Osteoblast (primary cell): Measurements from ENCODE around the gene ANKH. TPM values are rescaled to one million over a fixed set of nuclear protein-coding genes. Genes with fewer than 3 reads are reported as not detected.

Source experiments
- DNase-seq: peaks from one replicate; pipeline ENCODE4 v3.0.0; 2011; ENCODE audit warnings: low spot score, mixed read lengths; ENCODE audit not compliant: insufficient read length; ENCODE audit errors: missing footprints
- H2AFZ ChIP-seq: 2 replicates; pipeline ENCODE4 v1.6.0; 2011; ENCODE audit warnings: mild to moderate bottlenecking, low read length
- H3K27ac ChIP-seq: 2 replicates; pipeline ENCODE4 v1.5.1; 2011; ENCODE audit warnings: mild to moderate bottlenecking, low read depth, low read length, moderate library complexity
- H3K27me3 ChIP-seq: 2 replicates; pipeline ENCODE4 v1.6.0; 2012; ENCODE audit warnings: mild to moderate bottlenecking, control low read depth, inconsistent platforms, low read length, moderate library complexity; ENCODE audit not compliant: insufficient read depth
- H3K36me3 ChIP-seq: 2 replicates; pipeline ENCODE4 v1.5.1; 2011; ENCODE audit warnings: mild to moderate bottlenecking, low read length, control low read depth, moderate library complexity; ENCODE audit not compliant: insufficient read depth
- H3K4me1 ChIP-seq: 2 replicates; pipeline ENCODE4 v1.5.1; 2011; ENCODE audit warnings: mild to moderate bottlenecking, low read length, control low read depth, moderate library complexity; ENCODE audit not compliant: insufficient read depth
- H3K4me2 ChIP-seq: 2 replicates; pipeline ENCODE4 v1.6.0; 2011; ENCODE audit warnings: mild to moderate bottlenecking, low read length; ENCODE audit not compliant: insufficient read depth
- H3K4me3 ChIP-seq: fragments of 200-600 bp; sonication (generic); 3 replicates; pipeline ENCODE4 v1.5.1; 2012; ENCODE audit warnings: mild to moderate bottlenecking, low read length, inconsistent platforms; ENCODE audit not compliant: insufficient read depth
- H3K79me2 ChIP-seq: 2 replicates; pipeline ENCODE4 v1.6.0; 2012; ENCODE audit warnings: mild to moderate bottlenecking, low read length, control low read depth, inconsistent platforms; ENCODE audit not compliant: insufficient read depth
- H3K9me3 ChIP-seq: 2 replicates; pipeline ENCODE4 v1.5.1; 2011; ENCODE audit warnings: low read depth, low read length, control low read depth
- H4K20me1 ChIP-seq: 2 replicates; pipeline ENCODE4 v1.6.0; 2012; ENCODE audit warnings: mild to moderate bottlenecking, low read length, control low read depth; ENCODE audit not compliant: insufficient read depth
- total RNA-seq: library from RNA; depleted of rRNA; stranded (reverse); fragments of >200 nt; gene quantifications from 2 replicates; pipeline ENCODE4 v1.2.3, GENCODE V29; 2012
- TF ChIP-seq, protein P1 (sequence below): IDR thresholded peaks from 2 replicates; pipeline ENCODE4 v1.5.1; 2011; ENCODE audit warnings: mild to moderate bottlenecking, low read depth, low read length, moderate library complexity; ENCODE audit errors: extremely low read depth

The ANKH gene
- total RNA-seq, 1 donor, result 125 TPM

DNA sequence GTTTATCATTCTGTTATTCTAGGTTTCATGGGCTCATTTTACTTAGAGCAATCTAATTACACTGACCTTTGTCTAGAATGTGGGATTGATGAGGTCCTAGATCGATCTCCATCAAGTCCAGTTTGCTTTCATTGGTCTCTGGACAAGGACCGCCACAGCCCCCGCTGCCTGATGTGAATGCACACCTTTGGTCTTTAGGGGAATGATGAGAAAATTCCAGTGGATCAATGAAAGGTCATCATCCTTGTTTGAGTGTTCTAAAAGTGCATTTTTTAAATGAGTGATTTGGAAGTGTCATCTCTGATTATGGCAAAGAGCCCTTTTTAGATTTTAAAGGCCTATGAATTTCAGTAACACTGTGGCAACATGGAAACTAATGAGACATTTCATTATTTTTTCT, 2.2 kb upstream of the ANKH start:
- Histone ChIP-seq H3K27me3 (no peaks in the 10 kb centered on the region), H2AFZ (no peak overlapping the region), H3K79me2 (peaks cover 25% of the 10 kb centered on the region), H3K9me3 (no peaks in the 10 kb centered on the region), H3K4me1 (peaks cover 14% of the 10 kb centered on the region), H4K20me1 (peaks cover 13% of the 10 kb centered on the region), H3K4me3 (no peak overlapping the region), H3K4me2 (no peak overlapping the region), H3K27ac (no peak overlapping the region), H3K36me3 (no peaks in the 10 kb centered on the region)
- TF ChIP-seq, protein P1, sequence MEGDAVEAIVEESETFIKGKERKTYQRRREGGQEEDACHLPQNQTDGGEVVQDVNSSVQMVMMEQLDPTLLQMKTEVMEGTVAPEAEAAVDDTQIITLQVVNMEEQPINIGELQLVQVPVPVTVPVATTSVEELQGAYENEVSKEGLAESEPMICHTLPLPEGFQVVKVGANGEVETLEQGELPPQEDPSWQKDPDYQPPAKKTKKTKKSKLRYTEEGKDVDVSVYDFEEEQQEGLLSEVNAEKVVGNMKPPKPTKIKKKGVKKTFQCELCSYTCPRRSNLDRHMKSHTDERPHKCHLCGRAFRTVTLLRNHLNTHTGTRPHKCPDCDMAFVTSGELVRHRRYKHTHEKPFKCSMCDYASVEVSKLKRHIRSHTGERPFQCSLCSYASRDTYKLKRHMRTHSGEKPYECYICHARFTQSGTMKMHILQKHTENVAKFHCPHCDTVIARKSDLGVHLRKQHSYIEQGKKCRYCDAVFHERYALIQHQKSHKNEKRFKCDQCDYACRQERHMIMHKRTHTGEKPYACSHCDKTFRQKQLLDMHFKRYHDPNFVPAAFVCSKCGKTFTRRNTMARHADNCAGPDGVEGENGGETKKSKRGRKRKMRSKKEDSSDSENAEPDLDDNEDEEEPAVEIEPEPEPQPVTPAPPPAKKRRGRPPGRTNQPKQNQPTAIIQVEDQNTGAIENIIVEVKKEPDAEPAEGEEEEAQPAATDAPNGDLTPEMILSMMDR, result no peak
- peak; percentile 14 for DNase-seq

DNA sequence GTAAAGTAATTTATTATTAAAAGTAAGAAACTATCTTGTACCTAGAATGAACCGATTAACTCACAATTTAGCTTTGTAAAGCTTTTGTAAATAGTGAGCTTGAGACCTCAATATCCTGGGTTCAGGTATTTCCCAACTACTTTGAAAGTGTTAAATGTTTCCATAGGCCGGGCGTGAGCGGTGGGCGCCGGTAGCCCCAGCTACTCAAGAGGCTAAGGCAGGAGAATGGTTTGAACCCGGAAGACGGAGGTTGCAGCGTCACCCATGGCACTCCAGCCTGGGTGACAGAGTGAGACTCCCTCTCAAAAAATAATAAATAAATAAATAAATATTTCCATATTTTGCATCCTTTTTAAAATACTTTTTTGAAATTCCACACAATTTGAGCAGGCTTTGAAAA, 1.5 kb upstream of the ANKH start:
- H3K9me3 ChIP-seq, result no peaks in the 10 kb centered on the region
- peak overlapping the region; percentile 56 for H2AFZ ChIP-seq
- H3K36me3 ChIP-seq, result no peaks in the 10 kb centered on the region
- no peak for DNase-seq
- peaks cover 32% of the 10 kb centered on the region for H3K79me2 ChIP-seq
- peak overlapping the region; percentile 83 for H3K27ac ChIP-seq
- peak overlapping the region; percentile 87 for H3K4me2 ChIP-seq
- H4K20me1 ChIP-seq, result peaks cover 18% of the 10 kb centered on the region
- H3K4me1 ChIP-seq, result peaks cover 19% of the 10 kb centered on the region
- TF ChIP-seq, protein P1, result no peak
- H3K4me3 ChIP-seq, result peak overlapping the region; percentile 75
- H3K27me3 ChIP-seq, result no peaks in the 10 kb centered on the region

DNA sequence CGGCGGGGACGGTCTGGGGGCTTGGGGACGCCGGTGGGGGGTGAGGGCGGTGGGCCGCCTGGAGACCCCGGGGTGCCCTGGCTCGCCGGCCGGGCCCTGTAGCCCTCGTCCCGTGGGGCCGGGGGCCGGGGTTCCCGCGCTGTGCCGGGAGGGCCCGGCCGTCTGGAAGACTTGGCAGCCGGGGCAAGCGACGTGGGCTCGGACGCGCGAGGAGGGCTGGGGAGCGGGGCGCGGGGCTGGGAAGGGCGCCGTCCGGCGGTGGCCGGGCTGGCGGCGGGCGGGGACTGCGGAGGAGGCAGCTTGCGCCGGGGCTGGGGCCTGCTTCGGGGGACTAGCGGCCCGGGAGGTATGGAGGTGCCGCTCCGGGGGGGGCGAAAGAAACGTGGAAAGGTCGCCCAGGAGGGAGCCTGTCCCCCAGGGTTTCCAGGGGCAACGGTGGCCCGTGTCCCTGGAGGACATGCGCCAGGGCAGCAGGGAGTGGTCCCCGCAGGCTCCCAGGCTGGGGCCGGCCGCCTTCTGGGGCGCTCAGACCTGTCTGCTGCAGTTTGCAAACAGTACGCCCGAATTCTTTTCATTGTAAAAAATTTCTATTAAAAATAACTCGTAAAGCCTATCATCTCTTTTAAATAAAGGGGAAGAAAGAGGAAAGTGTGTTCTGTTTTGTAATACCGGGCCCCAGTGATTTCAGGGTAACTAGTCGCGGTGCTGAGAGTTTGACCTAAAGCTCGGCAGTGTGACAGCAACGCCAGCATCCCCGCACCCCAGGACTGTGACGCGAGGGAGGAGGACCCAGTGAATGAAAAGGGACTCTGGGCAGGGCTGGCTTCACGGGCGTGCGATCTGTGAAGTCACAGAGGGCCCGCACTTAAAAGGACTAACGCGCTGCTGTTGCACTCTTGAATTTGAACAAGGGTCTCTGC, 752 bp upstream of the ANKH start:
- H4K20me1 ChIP-seq, result peaks cover 22% of the 10 kb centered on the region
- peak overlapping the region; percentile 56 for H2AFZ ChIP-seq
- H3K27ac ChIP-seq, result peak overlapping the region; percentile 83
- H3K4me1 ChIP-seq, result peaks cover 22% of the 10 kb centered on the region
- no peaks in the 10 kb centered on the region for H3K36me3 ChIP-seq
- H3K27me3 ChIP-seq, result no peaks in the 10 kb centered on the region
- TF ChIP-seq, protein P1, result no peak
- DNase-seq, result peak; percentile 88
- peaks cover 39% of the 10 kb centered on the region for H3K79me2 ChIP-seq
- peak overlapping the region; percentile 75 for H3K4me3 ChIP-seq
- no peaks in the 10 kb centered on the region for H3K9me3 ChIP-seq
- peak overlapping the region; percentile 87 for H3K4me2 ChIP-seq
